GM19043 (cell line): Measurements from ENCODE around the gene COA1.
"Not testable (repeated sequence)": the region's sequence is repeated elsewhere in the genome, so short reads cannot be mapped to it uniquely, and the experiment has no call there.

Source experiments
- ATAC-seq: cut with Tn5 transposase; IDR thresholded peaks from one replicate; pipeline ENCODE4 v1.9.1; 2021; ENCODE audit warnings: low read depth; ENCODE audit not compliant: unreplicated experiment

COA1 gene

GRCh38 chr7:43693687-43694398, 35.5 kb downstream of the COA1 start:
- no peak for ATAC-seq

GRCh38 chr7:43692582-43693373, 36.5 kb downstream of the COA1 start:
- ATAC-seq, result no peak

GRCh38 chr7:43691611-43692010, 37.7 kb downstream of the COA1 start:
- no peak for ATAC-seq

- no peak for ATAC-seq
These were observed 40.2 kb downstream of the COA1 start for GRCh38 chr7:43689115-43689514.

GRCh38 chr7:43687866-43688265, 41.5 kb downstream of the COA1 start:
- not testable (repeated sequence) for ATAC-seq

- no peak for ATAC-seq
These were observed 42.3 kb downstream of the COA1 start for GRCh38 chr7:43686991-43687390.

- no peak for ATAC-seq
These were observed 48.6 kb downstream of the COA1 start for GRCh38 chr7:43680736-43681135.

- no peak for ATAC-seq
These were observed 49.9 kb downstream of the COA1 start for GRCh38 chr7:43679210-43680068.

GRCh38 chr7:43678315-43678714, 51.0 kb downstream of the COA1 start:
- ATAC-seq, result no peak

GRCh38 chr7:43677864-43678263, 51.5 kb downstream of the COA1 start:
- ATAC-seq, result no peak

- no peak for ATAC-seq
These were observed 54.5 kb downstream of the COA1 start for GRCh38 chr7:43674559-43675436.

- ATAC-seq, result not testable (repeated sequence)
These were observed 55.9 kb downstream of the COA1 start for GRCh38 chr7:43673243-43673976.

GRCh38 chr7:43671521-43671920, 57.8 kb downstream of the COA1 start:
- ATAC-seq, result no peak

GRCh38 chr7:43669286-43670081, 59.8 kb downstream of the COA1 start:
- peak; percentile 68 for ATAC-seq

- no peak for ATAC-seq
These were observed 61.3 kb downstream of the COA1 start for GRCh38 chr7:43668035-43668434.

GRCh38 chr7:43666938-43667337, 62.4 kb downstream of the COA1 start:
- no peak for ATAC-seq

- ATAC-seq, result no peak
These were observed 64.6 kb downstream of the COA1 start for GRCh38 chr7:43664681-43665080.

GRCh38 chr7:43660141-43660540, 69.2 kb downstream of the COA1 start:
- no peak for ATAC-seq

- no peak for ATAC-seq
These were observed 69.8 kb downstream of the COA1 start for GRCh38 chr7:43659549-43659896.
